CD1c-positive myeloid dendritic cell (primary cell): ENCODE measurements around the gene UBXN10.
A peak's percentile ranks its signal among the peaks of the same experiment; 100 is the strongest.

Experiments
- DNase-seq: peaks from one replicate; pipeline ENCODE4 v3.0.0-alpha.2; 2016; ENCODE audit errors: extremely low spot score

Gene UBXN10

GRCh38 chr1:20183035-20183434 lies 2.9 kb upstream of the UBXN10 start:
- no peak for DNase-seq

- DNase-seq, result no peak
These were observed 2.2 kb upstream of the UBXN10 start for GRCh38 chr1:20183616-20184271.

- no peak for DNase-seq
These were observed 1.4 kb upstream of the UBXN10 start for GRCh38 chr1:20184481-20184900.

- DNase-seq, result peak; percentile 2
These were observed 681 bp upstream of the UBXN10 start for GRCh38 chr1:20184997-20185833.

- no peak for DNase-seq
These were observed 1.4 kb downstream of the UBXN10 start for GRCh38 chr1:20187103-20187812.

GRCh38 chr1:20187813-20188454 lies 2.0 kb downstream of the UBXN10 start:
- peak; percentile 7 for DNase-seq

GRCh38 chr1:20188455-20188817 lies 2.5 kb downstream of the UBXN10 start:
- no peak for DNase-seq

GRCh38 chr1:20189664-20190063 lies 3.8 kb downstream of the UBXN10 start:
- DNase-seq, result no peak

GRCh38 chr1:20190256-20191160 lies 4.6 kb downstream of the UBXN10 start:
- no peak for DNase-seq

- no peak for DNase-seq
These were observed 5.5 kb downstream of the UBXN10 start for GRCh38 chr1:20191266-20191825.

GRCh38 chr1:20192364-20192763 lies 6.5 kb downstream of the UBXN10 start:
- DNase-seq, result no peak

- no peak for DNase-seq
These were observed 7.0 kb downstream of the UBXN10 start for GRCh38 chr1:20192871-20193411.

- DNase-seq, result no peak
These were observed 8.3 kb downstream of the UBXN10 start for GRCh38 chr1:20194224-20194623.

GRCh38 chr1:20194757-20195461 lies 9.0 kb downstream of the UBXN10 start:
- peak; percentile 65 for DNase-seq

- no peak for DNase-seq
These were observed 9.5 kb downstream of the UBXN10 start for GRCh38 chr1:20195462-20195780.

GRCh38 chr1:20197329-20197791 lies 11.5 kb downstream of the UBXN10 start:
- no peak for DNase-seq

- no peak for DNase-seq
These were observed 12.4 kb downstream of the UBXN10 start for GRCh38 chr1:20198296-20198695.

- no peak for DNase-seq
These were observed 13.0 kb downstream of the UBXN10 start for GRCh38 chr1:20198918-20199317.

- DNase-seq, result no peak
These were observed 13.5 kb downstream of the UBXN10 start for GRCh38 chr1:20199403-20199802.

- no peak for DNase-seq
These were observed 13.9 kb downstream of the UBXN10 start for GRCh38 chr1:20199840-20200239.
